ENCODE measurements around the gene PRR5L.

PRR5L gene

GRCh38 chr11:36281850-36282249, 14.2 kb upstream of the PRR5L start:
- Histone ChIP-seq H2AFZ (ENCODE audit: low read length) (no peak overlapping the region), H3K9ac (ENCODE audit: low read length) (no peak overlapping the region), H3F3A (ENCODE audit: insufficient read depth, low read length) (no peaks in the 10 kb centered on the region), H3K36me3 (replicated peaks; ENCODE audit: insufficient read depth, low read length) (no peaks in the 10 kb centered on the region), H3K4me2 (ENCODE audit: low read depth, low read length) (no peak overlapping the region), H4K20me1 (ENCODE audit: insufficient read depth, low read length) (no peaks in the 10 kb centered on the region; the same call in 1 of the 2 replicates), H3K79me2 (ENCODE audit: low read length) (peaks cover 39% of the 10 kb centered on the region), H3K9me2 (replicated peaks; ENCODE audit: insufficient read depth, low read length) (no peaks in the 10 kb centered on the region), H3K4me3 (ENCODE audit: low read length) (no peak overlapping the region), H3K27me3 (replicated peaks; ENCODE audit: insufficient read depth, low read length) (no peaks in the 10 kb centered on the region), H3K4me1 (ENCODE audit: low read length) (no peaks in the 10 kb centered on the region), H3K27ac (ENCODE audit: low read length) (no peak overlapping the region), H3K9me3 (replicated peaks; ENCODE audit: insufficient read depth, low read length) (no peaks in the 10 kb centered on the region)
- TF ChIP-seq EZH2phosphoT487 (IDR thresholded peaks at IDR 0.05; ENCODE audit: low read length) (no peak), EZH2 (optimal IDR thresholded peaks at IDR 0.05; ENCODE audit: low read depth, low read length) (no peak), CTCF (IDR thresholded peaks at IDR 0.05; ENCODE audit: low read length) (no peak)
- no peak for DNase-seq

GRCh38 chr11:36282926-36283325, 13.2 kb upstream of the PRR5L start:
- no peak overlapping the region for H3K4me3 ChIP-seq (ENCODE audit: low read length)
- H3K27ac ChIP-seq (ENCODE audit: low read length): no peak overlapping the region
- no peaks in the 10 kb centered on the region for H3K4me1 ChIP-seq (ENCODE audit: low read length)
- H3F3A ChIP-seq (ENCODE audit: insufficient read depth, low read length): no peaks in the 10 kb centered on the region
- no peaks in the 10 kb centered on the region; the same call in 1 of the 2 replicates for H4K20me1 ChIP-seq (ENCODE audit: insufficient read depth, low read length)
- H3K4me2 ChIP-seq (ENCODE audit: low read depth, low read length): no peak overlapping the region
- no peaks in the 10 kb centered on the region for H3K9me2 ChIP-seq (replicated peaks; ENCODE audit: insufficient read depth, low read length)
- DNase-seq: no peak
- no peaks in the 10 kb centered on the region for H3K9me3 ChIP-seq (replicated peaks; ENCODE audit: insufficient read depth, low read length)
- no peaks in the 10 kb centered on the region for H3K36me3 ChIP-seq (replicated peaks; ENCODE audit: insufficient read depth, low read length)
- no peaks in the 10 kb centered on the region for H3K27me3 ChIP-seq (replicated peaks; ENCODE audit: insufficient read depth, low read length)
- H2AFZ ChIP-seq (ENCODE audit: low read length): no peak overlapping the region
- H3K9ac ChIP-seq (ENCODE audit: low read length): no peak overlapping the region
- TF ChIP-seq EZH2phosphoT487 (IDR thresholded peaks at IDR 0.05; ENCODE audit: low read length) (no peak), EZH2 (optimal IDR thresholded peaks at IDR 0.05; ENCODE audit: low read depth, low read length) (no peak), CTCF (IDR thresholded peaks at IDR 0.05; ENCODE audit: low read length) (no peak)
- H3K79me2 ChIP-seq (ENCODE audit: low read length): peaks cover 39% of the 10 kb centered on the region

- TF ChIP-seq EZH2 (optimal IDR thresholded peaks at IDR 0.05; ENCODE audit: low read depth, low read length): no peak
- no peak for TF ChIP-seq EZH2phosphoT487 (IDR thresholded peaks at IDR 0.05; ENCODE audit: low read length)
- no peak for TF ChIP-seq CTCF (IDR thresholded peaks at IDR 0.05; ENCODE audit: low read length)
- peak overlapping the region; percentile 74 for H3K9ac ChIP-seq (ENCODE audit: low read length)
- no peak for DNase-seq
These were observed 7.5 kb upstream of the PRR5L start for GRCh38 chr11:36288442-36289225.

More at GRCh38 chr11:36288442-36289225, 7.5 kb upstream of the PRR5L start:
- Histone ChIP-seq H3F3A (ENCODE audit: insufficient read depth, low read length) (no peaks in the 10 kb centered on the region), H3K27me3 (replicated peaks; ENCODE audit: insufficient read depth, low read length) (0 out of 2 replicates have a peak, but pooled peaks cover 8% of the 10 kb centered on the region), H3K4me1 (ENCODE audit: low read length) (no peaks in the 10 kb centered on the region), H3K9me2 (replicated peaks; ENCODE audit: insufficient read depth, low read length) (no peaks in the 10 kb centered on the region), H3K9me3 (replicated peaks; ENCODE audit: insufficient read depth, low read length) (no peaks in the 10 kb centered on the region), H3K36me3 (replicated peaks; ENCODE audit: insufficient read depth, low read length) (no peaks in the 10 kb centered on the region), H3K79me2 (ENCODE audit: low read length) (peaks cover 26% of the 10 kb centered on the region), H3K27ac (ENCODE audit: low read length) (no peak overlapping the region), H3K4me2 (ENCODE audit: low read depth, low read length) (peak overlapping the region; percentile 88), H4K20me1 (ENCODE audit: insufficient read depth, low read length) (no peaks in the 10 kb centered on the region; the same call in 1 of the 2 replicates), H3K4me3 (ENCODE audit: low read length) (peak overlapping the region; percentile 99), H2AFZ (ENCODE audit: low read length) (peak overlapping the region; percentile 100)

Measured in MM.1S (cell line).